ENCODE data around the gene ZC3H12C.

ZC3H12C gene

GRCh38 chr11:110076371-110076965 is 16.7 kb upstream of the ZC3H12C start:
- DNase-seq = no peak

GRCh38 chr11:110077346-110077745 is 15.8 kb upstream of the ZC3H12C start:
- DNase-seq = no peak

GRCh38 chr11:110077831-110078325 is 15.3 kb upstream of the ZC3H12C start:
- DNase-seq = peak in 6 of 58 donors; percentile 5 to 18 (median 10)

- DNase-seq = no peak
Measured at GRCh38 chr11:110078923-110079544, 14.2 kb upstream of the ZC3H12C start.

GRCh38 chr11:110079726-110080125 is 13.5 kb upstream of the ZC3H12C start:
- DNase-seq = no peak

- no peak for DNase-seq
Measured at GRCh38 chr11:110081462-110082376, 11.5 kb upstream of the ZC3H12C start.

- DNase-seq = no peak
Measured at GRCh38 chr11:110082899-110083298, 10.3 kb upstream of the ZC3H12C start.

- no peak for DNase-seq
Measured at GRCh38 chr11:110085255-110085838, 7.8 kb upstream of the ZC3H12C start.

GRCh38 chr11:110086892-110087309 is 6.3 kb upstream of the ZC3H12C start:
- DNase-seq = no peak

GRCh38 chr11:110087812-110088534 is 5.2 kb upstream of the ZC3H12C start:
- no peak for DNase-seq

GRCh38 chr11:110088535-110089344 is 4.5 kb upstream of the ZC3H12C start:
- no peak for DNase-seq

- no peak for DNase-seq
Measured at GRCh38 chr11:110089617-110090282, 3.4 kb upstream of the ZC3H12C start.

GRCh38 chr11:110090466-110091026 is 2.6 kb upstream of the ZC3H12C start:
- DNase-seq = no peak

GRCh38 chr11:110092111-110092514 is 1.1 kb upstream of the ZC3H12C start:
- peak in 5 of 58 donors; percentile 21 to 43 (median 33) for DNase-seq

GRCh38 chr11:110093407-110094297 is 460 bp downstream of the ZC3H12C start:
- peak in 56 of 58 donors; percentile 12 to 79 (median 62) for DNase-seq

- DNase-seq = no peak
Measured at GRCh38 chr11:110094298-110095285, 1.4 kb downstream of the ZC3H12C start.

GRCh38 chr11:110095554-110095953 is 2.4 kb downstream of the ZC3H12C start:
- DNase-seq = no peak
